Cardiac muscle cell (in vitro differentiated cells and primary cell): ENCODE data around the gene COL4A5. TPM values are rescaled to one million over a fixed set of nuclear protein-coding genes. Genes with fewer than 3 reads are reported as not detected.

ENCODE experiments used
- DNase-seq, 2 donors: peaks; one replicate each; pipeline versions ENCODE4 v3.0.0 to v3.0.0-alpha.2; 2010 to 2017; ENCODE audit warnings: low read depth in 1 of 2, low spot score in 1 of 2
- H3K27ac ChIP-seq: fragments of 200-600 bp; sonication (generic); 2 replicates; pipeline ENCODE4 v1.5.1; 2016
- H3K27me3 ChIP-seq: fragments of 200-600 bp; sonication (generic); 2 replicates; pipeline ENCODE4 v1.6.0; 2016; ENCODE audit warnings: control low read depth
- H3K36me3 ChIP-seq: fragments of 200-600 bp; sonication (generic); 2 replicates; pipeline ENCODE4 v1.5.1; 2016; ENCODE audit warnings: control low read depth
- H3K4me1 ChIP-seq: fragments of 200-600 bp; sonication (generic); 2 replicates; pipeline ENCODE4 v1.8.1; 2017; ENCODE audit warnings: low read depth, mild to moderate bottlenecking, mixed run types
- H3K4me3 ChIP-seq: fragments of 200-600 bp; sonication (generic); 2 replicates; pipeline ENCODE4 v1.5.1; 2016; ENCODE audit warnings: mild to moderate bottlenecking
- H3K9me3 ChIP-seq: fragments of 200-600 bp; sonication (generic); 2 replicates; pipeline ENCODE4 v1.5.1; 2017; ENCODE audit warnings: low read depth, mild to moderate bottlenecking, control low read depth
- polyA plus RNA-seq: library from polyadenylated mRNA; unstranded; fragments of >200 nt; fragmentation: Nextera tagmentation; extraction: Ambion mirVana; gene quantifications from 2 replicates; pipeline ENCODE4 v1.2.1, GENCODE V29; 2016
- total RNA-seq: library from RNA; depleted of rRNA; stranded (reverse); fragments of >200 nt; gene quantifications from 2 replicates; pipeline ENCODE4 v1.2.3, GENCODE V29; 2016
- TF ChIP-seq, protein P1 (sequence below): IDR thresholded peaks from 2 replicates; pipeline ENCODE4 v1.5.1; 2012; ENCODE audit warnings: low read depth, mild to moderate bottlenecking, low read length

The COL4A5 gene
- total and polyA plus RNA-seq, 2 experiments from 2014 or later = 98.0 to 299 TPM

DNA sequence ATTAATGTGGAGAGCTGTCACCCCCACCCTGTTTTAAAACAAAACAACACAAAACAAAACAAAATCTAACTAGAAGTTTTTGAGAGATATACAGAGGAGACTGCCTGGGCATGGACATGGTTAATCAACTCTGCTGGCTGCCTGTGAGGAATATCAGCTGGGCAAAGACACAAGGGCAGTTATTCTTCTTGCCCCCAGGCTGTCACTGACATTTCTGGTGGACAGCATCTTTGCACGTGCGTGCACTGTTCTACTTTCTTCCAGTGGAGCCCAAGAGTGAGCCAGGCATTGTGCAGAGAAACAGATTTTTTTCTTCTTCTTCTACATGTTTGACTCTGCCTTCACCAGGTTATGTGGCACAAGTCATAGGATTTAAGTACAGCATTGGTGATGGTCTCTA is 282.9 kb downstream of the COL4A5 start:
- no peaks in the 10 kb centered on the region for H3K36me3 ChIP-seq
- no peaks in the 10 kb centered on the region for H3K27me3 ChIP-seq
- H3K9me3 ChIP-seq = no peaks in the 10 kb centered on the region
- no peak overlapping the region for H3K27ac ChIP-seq
- H3K4me1 ChIP-seq = no peaks in the 10 kb centered on the region
- TF ChIP-seq, protein P1, sequence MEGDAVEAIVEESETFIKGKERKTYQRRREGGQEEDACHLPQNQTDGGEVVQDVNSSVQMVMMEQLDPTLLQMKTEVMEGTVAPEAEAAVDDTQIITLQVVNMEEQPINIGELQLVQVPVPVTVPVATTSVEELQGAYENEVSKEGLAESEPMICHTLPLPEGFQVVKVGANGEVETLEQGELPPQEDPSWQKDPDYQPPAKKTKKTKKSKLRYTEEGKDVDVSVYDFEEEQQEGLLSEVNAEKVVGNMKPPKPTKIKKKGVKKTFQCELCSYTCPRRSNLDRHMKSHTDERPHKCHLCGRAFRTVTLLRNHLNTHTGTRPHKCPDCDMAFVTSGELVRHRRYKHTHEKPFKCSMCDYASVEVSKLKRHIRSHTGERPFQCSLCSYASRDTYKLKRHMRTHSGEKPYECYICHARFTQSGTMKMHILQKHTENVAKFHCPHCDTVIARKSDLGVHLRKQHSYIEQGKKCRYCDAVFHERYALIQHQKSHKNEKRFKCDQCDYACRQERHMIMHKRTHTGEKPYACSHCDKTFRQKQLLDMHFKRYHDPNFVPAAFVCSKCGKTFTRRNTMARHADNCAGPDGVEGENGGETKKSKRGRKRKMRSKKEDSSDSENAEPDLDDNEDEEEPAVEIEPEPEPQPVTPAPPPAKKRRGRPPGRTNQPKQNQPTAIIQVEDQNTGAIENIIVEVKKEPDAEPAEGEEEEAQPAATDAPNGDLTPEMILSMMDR = no peak
- no peak for DNase-seq
- no peak overlapping the region for H3K4me3 ChIP-seq

DNA sequence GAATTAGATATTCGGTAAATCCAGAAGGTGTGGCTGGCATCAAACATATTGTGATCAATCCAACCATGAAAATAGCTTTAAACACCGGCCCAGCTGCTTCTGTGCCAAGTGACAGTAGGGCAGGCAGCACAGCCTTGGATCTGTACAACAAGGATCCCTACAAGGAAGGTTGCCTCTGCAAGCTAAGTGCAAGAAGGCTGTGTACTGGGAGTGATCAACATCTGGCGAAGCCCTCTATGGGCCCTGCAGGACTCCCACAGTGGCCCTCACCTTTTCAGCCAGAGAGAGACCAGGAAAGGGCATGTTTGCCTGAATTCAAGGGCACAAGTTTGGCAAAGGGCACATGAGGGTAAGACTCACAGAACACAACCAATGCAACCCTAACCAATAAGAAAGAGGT is 287.1 kb downstream of the COL4A5 start:
- Histone ChIP-seq H3K27me3 (peaks cover 24% of the 10 kb centered on the region), H3K4me1 (no peaks in the 10 kb centered on the region), H3K36me3 (no peaks in the 10 kb centered on the region), H3K27ac (no peak overlapping the region), H3K9me3 (no peaks in the 10 kb centered on the region), H3K4me3 (no peak overlapping the region)
- TF ChIP-seq, protein P1 = no peak
- DNase-seq = no peak

DNA sequence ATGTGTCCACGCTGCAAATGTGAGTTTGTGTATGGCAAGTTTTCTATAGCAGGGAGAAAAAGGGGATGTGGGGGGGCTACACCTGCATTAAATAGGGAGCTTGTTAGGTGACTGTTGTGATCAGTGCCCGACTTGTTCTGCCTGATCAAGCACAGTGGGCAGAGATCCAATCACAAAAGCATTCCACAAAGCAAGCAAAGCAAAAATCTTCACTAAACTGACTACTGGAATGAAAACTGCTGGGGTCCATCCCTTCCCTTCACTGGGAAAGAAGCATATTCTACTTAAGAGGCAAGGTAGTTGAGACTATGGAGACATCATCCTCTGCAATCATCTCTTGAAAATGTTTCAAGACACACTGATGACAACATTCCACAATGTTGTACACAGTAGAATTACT is 291.5 kb downstream of the COL4A5 start:
- no peaks in the 10 kb centered on the region for H3K4me1 ChIP-seq
- TF ChIP-seq, protein P1 = no peak

GRCh38 chrX:108732630-108733321 is 293.1 kb downstream of the COL4A5 start:
- DNase-seq = peak in 1 of 2 donors; percentile 60
- H3K27ac ChIP-seq = no peak overlapping the region
- TF ChIP-seq, protein P1 = no peak
- no peaks in the 10 kb centered on the region for H3K36me3 ChIP-seq
- H3K4me3 ChIP-seq = peak overlapping the region; percentile 10
- peaks cover 4% of the 10 kb centered on the region for H3K4me1 ChIP-seq
- peaks cover 71% of the 10 kb centered on the region for H3K27me3 ChIP-seq
- no peaks in the 10 kb centered on the region for H3K9me3 ChIP-seq

More for the DNA sequence above, 291.5 kb downstream of the COL4A5 start:
- Histone ChIP-seq H3K4me3 (no peak overlapping the region), H3K9me3 (no peaks in the 10 kb centered on the region), H3K27ac (no peak overlapping the region), H3K27me3 (peaks cover 65% of the 10 kb centered on the region), H3K36me3 (no peaks in the 10 kb centered on the region)
- no peak for DNase-seq

- no peaks in the 10 kb centered on the region for H3K9me3 ChIP-seq
- H3K4me3 ChIP-seq = no peak overlapping the region
- H3K36me3 ChIP-seq = no peaks in the 10 kb centered on the region
- TF ChIP-seq, protein P1 = no peak
- no peak overlapping the region for H3K27ac ChIP-seq
- peaks cover 79% of the 10 kb centered on the region for H3K27me3 ChIP-seq
- peaks cover 4% of the 10 kb centered on the region for H3K4me1 ChIP-seq
- DNase-seq = no peak
Measured at GRCh38 chrX:108734426-108734825, 294.8 kb downstream of the COL4A5 start.
